Subcutaneous abdominal adipose tissue (tissue), 5 donors: ENCODE results near the gene WDR38.

Experiments used
- H3K27ac ChIP-seq: one replicate; pipeline ENCODE4 v1.7.0; 2013; ENCODE audit warnings: low read depth, mild to moderate bottlenecking, inconsistent platforms, low read length, moderate library complexity
- H3K27me3 ChIP-seq, 5 donors: one replicate each; pipeline ENCODE4 v1.7.0; 2013; ENCODE audit warnings: low read length in 5 of 5, inconsistent platforms in 1 of 5; ENCODE audit not compliant: control insufficient read depth in 5 of 5, insufficient read depth in 4 of 5
- H3K36me3 ChIP-seq, 5 donors: one replicate each; pipeline ENCODE4 v1.7.0; 2013; ENCODE audit warnings: low read length in 5 of 5; ENCODE audit not compliant: control insufficient read depth in 5 of 5, insufficient read depth in 5 of 5
- H3K4me1 ChIP-seq, 5 donors: one replicate each; pipeline ENCODE4 v1.7.0; 2013; ENCODE audit warnings: low read length in 5 of 5, mild to moderate bottlenecking in 3 of 5, moderate library complexity in 1 of 5; ENCODE audit not compliant: control insufficient read depth in 5 of 5, insufficient read depth in 5 of 5
- H3K4me3 ChIP-seq, 5 donors: one replicate each; pipeline ENCODE4 v1.7.0; 2013; ENCODE audit warnings: low read length in 5 of 5, low read depth in 1 of 5
- H3K9ac ChIP-seq, 5 donors: one replicate each; pipeline ENCODE4 v1.7.0; 2013; ENCODE audit warnings: low read length in 5 of 5, mild to moderate bottlenecking in 4 of 5, moderate library complexity in 3 of 5
- H3K9me3 ChIP-seq, 5 donors: one replicate each; pipeline ENCODE4 v1.7.0; 2013; ENCODE audit warnings: low read length in 5 of 5; ENCODE audit not compliant: control insufficient read depth in 5 of 5
- donor health status: healthy.
- donor health status: healthy.
- donor health status: healthy.
- donor health status: healthy.
- donor health status: healthy.

Gene WDR38

DNA sequence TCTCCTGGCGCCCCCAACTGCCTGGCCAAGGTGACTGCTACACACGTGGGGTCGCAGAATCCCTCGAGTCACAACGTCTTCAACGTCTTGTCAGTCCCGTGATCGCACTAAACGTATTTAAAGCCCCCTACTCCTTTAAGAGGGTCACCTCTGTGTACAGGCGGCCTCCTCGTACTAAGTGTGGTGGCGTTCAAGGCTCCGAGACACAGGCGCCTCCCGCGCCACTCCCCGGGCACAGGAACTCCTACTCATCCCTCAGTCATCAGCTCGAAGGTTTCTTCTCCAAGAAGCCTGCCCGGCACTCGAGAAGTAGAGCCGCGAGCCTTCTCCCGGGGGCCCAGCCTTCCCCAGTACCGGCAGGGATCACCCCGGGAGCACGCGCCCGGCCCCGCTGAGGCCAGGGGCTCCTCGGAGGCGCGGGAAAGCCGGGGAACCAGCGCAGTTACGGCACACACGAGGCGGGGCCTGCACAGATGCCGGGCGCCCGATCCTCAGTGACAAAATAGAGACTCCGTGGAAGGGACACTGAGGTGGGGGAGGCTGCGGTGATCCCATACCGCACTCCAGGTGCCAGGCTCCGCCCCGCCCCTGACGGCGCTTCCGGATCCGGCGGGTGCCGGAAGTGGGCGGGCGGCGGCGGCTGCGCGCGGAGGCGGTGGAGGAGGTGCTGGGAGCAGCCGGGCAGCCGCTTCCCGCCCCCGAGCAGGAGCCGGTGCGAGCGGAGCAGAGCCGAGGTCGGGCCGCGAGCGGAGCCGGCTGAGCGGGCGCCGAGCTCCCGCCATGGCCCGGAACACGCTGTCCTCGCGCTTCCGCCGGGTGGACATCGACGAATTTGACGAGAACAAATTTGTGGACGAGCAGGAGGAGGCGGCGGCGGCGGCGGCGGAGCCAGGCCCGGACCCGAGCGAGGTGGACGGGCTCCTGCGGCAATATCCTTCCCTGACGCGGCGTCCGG is 15.5 kb downstream of the WDR38 start:
- Histone ChIP-seq H3K36me3 (peaks cover 0 to 9% (median 6%) of the 10 kb centered on the region in 5 donors), H3K9ac (peak overlapping the region; percentile 97 to 99 (median 98)), H3K4me3 (peak overlapping the region; percentile 82 to 93 (median 91)), H3K27me3 (no peaks in the 10 kb centered on the region), H3K9me3 (no peaks in the 10 kb centered on the region), H3K27ac (peak overlapping the region; percentile 97), H3K4me1 (peaks cover 10 to 53% (median 40%) of the 10 kb centered on the region in 5 donors)

- peak overlapping the region; percentile 78 to 93 (median 91) for H3K4me3 ChIP-seq
- H3K27ac ChIP-seq = peak overlapping the region; percentile 97
- peaks cover 0 to 16% (median 9%) of the 10 kb centered on the region in 5 donors for H3K36me3 ChIP-seq
- H3K9ac ChIP-seq = peak overlapping the region; percentile 89 to 98 (median 97)
- H3K9me3 ChIP-seq = no peaks in the 10 kb centered on the region
- H3K27me3 ChIP-seq = no peaks in the 10 kb centered on the region
- H3K4me1 ChIP-seq = peaks cover 10 to 53% (median 40%) of the 10 kb centered on the region in 5 donors
Measured at GRCh38 chr9:124869466-124869985, 16.3 kb downstream of the WDR38 start.

- H3K4me1 ChIP-seq = peaks cover 10 to 53% (median 40%) of the 10 kb centered on the region in 5 donors
- peak overlapping the region; percentile 78 to 93 (median 91) for H3K4me3 ChIP-seq
- H3K9ac ChIP-seq = peak overlapping the region; percentile 89 to 98 (median 97)
- no peaks in the 10 kb centered on the region for H3K27me3 ChIP-seq
- H3K36me3 ChIP-seq = peaks cover 0 to 20% (median 13%) of the 10 kb centered on the region in 5 donors
- H3K27ac ChIP-seq = peak overlapping the region; percentile 97
- no peaks in the 10 kb centered on the region for H3K9me3 ChIP-seq
Measured at GRCh38 chr9:124869986-124870560, 16.8 kb downstream of the WDR38 start.

DNA sequence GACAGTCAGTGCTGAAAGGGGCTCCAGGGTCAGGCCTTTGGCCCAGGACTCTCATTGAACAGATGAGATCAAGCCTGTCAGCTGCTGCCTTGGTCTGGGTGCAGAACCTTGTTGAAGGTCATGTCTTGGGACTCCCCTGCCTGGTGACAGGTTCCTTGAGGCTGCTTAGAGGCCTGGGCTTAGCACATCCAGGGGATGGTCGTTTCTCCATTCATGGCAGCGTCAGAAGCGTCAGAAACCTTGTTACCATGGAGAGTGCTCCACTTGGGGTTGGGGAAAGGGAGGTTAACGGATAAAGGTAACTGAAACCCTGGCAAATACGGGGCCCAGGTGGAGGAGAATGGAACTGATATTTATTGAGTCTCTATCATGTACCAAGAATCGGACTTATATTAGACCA is 17.5 kb downstream of the WDR38 start:
- peak overlapping the region; percentile 89 to 98 (median 97) for H3K9ac ChIP-seq
- H3K36me3 ChIP-seq = peaks cover 0 to 27% (median 20%) of the 10 kb centered on the region in 5 donors
- H3K27ac ChIP-seq = peak overlapping the region; percentile 97
- no peaks in the 10 kb centered on the region for H3K9me3 ChIP-seq
- peak overlapping the region; percentile 78 to 93 (median 91) for H3K4me3 ChIP-seq
- H3K27me3 ChIP-seq = no peaks in the 10 kb centered on the region
- peaks cover 10 to 53% (median 40%) of the 10 kb centered on the region in 5 donors for H3K4me1 ChIP-seq

GRCh38 chr9:124871156-124871561 is 17.9 kb downstream of the WDR38 start:
- Histone ChIP-seq H3K27ac (peak overlapping the region; percentile 97), H3K9ac (peak overlapping the region in 2 of 5 donors; percentile 94 to 97), H3K4me1 (peaks cover 10 to 53% (median 40%) of the 10 kb centered on the region in 5 donors), H3K9me3 (no peaks in the 10 kb centered on the region), H3K36me3 (peaks cover 0 to 31% (median 24%) of the 10 kb centered on the region in 5 donors), H3K27me3 (no peaks in the 10 kb centered on the region), H3K4me3 (peak overlapping the region in 1 of 5 donors; percentile 93)

GRCh38 chr9:124873664-124874063 is 20.4 kb downstream of the WDR38 start:
- Histone ChIP-seq H3K4me3 (no peak overlapping the region), H3K27ac (no peak overlapping the region), H3K27me3 (no peaks in the 10 kb centered on the region), H3K9ac (peak overlapping the region in 1 of 5 donors; percentile 21), H3K4me1 (peaks cover 9 to 43% (median 30%) of the 10 kb centered on the region in 5 donors), H3K9me3 (no peaks in the 10 kb centered on the region), H3K36me3 (peaks cover 4 to 55% (median 44%) of the 10 kb centered on the region in 5 donors)

DNA sequence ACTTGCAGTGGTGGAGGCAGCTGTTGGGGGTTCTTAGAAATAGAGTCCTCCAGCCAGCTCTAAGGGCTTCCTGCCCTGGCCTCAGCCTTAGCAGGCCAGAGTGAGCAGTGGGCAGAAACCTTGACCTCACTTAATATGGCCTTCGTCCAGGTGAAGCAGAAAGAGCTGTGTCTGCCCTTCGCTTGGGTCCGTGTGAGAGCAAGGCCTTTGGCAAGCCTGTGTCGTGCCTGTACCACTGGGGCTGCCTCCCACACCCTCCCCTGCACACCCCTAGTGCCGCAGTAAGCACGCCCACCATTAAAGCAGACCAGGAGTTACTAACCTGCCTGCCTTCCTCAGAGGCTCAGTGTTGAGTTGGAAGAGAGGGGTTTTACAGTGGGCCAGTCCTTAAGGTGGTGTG is 22.2 kb downstream of the WDR38 start:
- H3K4me3 ChIP-seq = no peak overlapping the region
- peaks cover 4 to 30% (median 18%) of the 10 kb centered on the region in 5 donors for H3K4me1 ChIP-seq
- no peaks in the 10 kb centered on the region for H3K27me3 ChIP-seq
- no peaks in the 10 kb centered on the region for H3K9me3 ChIP-seq
- H3K36me3 ChIP-seq = peaks cover 7 to 73% (median 61%) of the 10 kb centered on the region in 5 donors
- no peak overlapping the region for H3K9ac ChIP-seq
- no peak overlapping the region for H3K27ac ChIP-seq

DNA sequence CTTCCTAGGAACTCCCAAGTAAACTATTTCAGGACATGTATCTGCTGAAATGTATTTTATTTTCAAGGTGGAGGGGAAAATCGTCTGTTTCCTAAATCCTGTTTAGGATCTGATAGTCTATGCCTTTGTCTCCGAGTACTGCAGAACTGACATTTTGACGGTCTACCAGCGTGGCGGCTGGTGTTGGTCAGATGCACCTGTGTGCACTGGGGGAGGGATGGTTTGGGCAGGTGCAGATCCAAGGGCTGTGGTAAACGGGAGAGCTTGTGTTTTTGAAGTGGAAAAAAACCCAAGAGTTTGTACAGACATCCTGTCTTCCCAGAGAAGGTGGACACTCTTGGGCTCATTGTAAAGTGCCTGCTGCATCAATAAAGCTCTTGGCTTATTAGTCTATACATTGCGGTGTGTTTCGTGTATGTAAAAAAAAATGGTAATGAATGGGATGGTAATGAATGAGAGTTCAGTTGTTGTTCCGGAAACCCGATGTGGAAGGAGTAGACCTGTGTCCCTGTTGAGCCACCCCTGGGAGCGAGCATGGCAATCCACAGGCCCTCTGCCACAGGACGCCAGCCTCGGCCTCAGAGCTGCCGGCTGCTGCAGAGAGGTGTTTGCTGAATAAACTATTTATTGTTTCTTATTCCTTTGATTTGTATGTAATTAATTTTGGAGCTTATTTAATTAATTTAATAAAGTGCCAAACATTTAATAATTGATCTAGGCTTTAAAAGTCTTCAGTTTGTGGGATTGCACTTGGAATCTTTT is 23.9 kb downstream of the WDR38 start:
- Histone ChIP-seq H3K36me3 (peaks cover 7 to 88% (median 78%) of the 10 kb centered on the region in 5 donors), H3K9me3 (no peaks in the 10 kb centered on the region), H3K9ac (no peak overlapping the region), H3K27me3 (no peaks in the 10 kb centered on the region), H3K27ac (no peak overlapping the region), H3K4me3 (no peak overlapping the region), H3K4me1 (peaks cover 2 to 14% (median 9%) of the 10 kb centered on the region in 5 donors)

DNA sequence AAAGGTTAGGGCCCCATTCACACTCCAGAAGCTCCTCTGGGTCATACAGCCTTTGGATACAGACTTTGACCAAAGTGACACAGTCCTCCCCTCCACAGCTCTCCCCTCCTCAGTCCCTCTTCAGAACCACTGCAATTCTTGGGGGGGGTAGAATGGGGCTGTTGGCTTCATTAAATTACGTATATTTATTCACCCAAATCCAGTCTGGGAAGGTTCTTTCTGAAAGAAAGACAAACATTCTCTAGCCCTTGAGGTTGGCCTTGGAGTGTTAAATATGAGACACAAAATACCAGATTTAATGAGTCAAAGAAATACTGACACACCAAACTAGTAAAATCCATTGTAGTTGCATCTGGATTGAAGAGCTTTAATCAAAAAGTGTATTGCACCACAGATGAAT is 24.8 kb downstream of the WDR38 start:
- H3K9me3 ChIP-seq = no peaks in the 10 kb centered on the region
- H3K4me1 ChIP-seq = peaks cover 0 to 6% (median 2%) of the 10 kb centered on the region in 5 donors
- peaks cover 7 to 93% (median 86%) of the 10 kb centered on the region in 5 donors for H3K36me3 ChIP-seq
- no peak overlapping the region for H3K27ac ChIP-seq
- H3K9ac ChIP-seq = no peak overlapping the region
- no peaks in the 10 kb centered on the region for H3K27me3 ChIP-seq
- H3K4me3 ChIP-seq = no peak overlapping the region
